ENCODE data around the gene RERE.
"Not testable (repeated sequence)": the region's sequence is repeated elsewhere in the genome, so short reads cannot be mapped to it uniquely, and the experiment has no call there.

The RERE gene

GRCh38 chr1:8382608-8383505, 434.6 kb downstream of the RERE start (continued):
- no peak for TF ChIP-seq ZNF214 (tag by site-specific recombination; IDR thresholded peaks at IDR 0.05; ENCODE audit: borderline replicate concordance)
- no peak for TF ChIP-seq ZNF221 (tag by site-specific recombination; IDR thresholded peaks at IDR 0.05; ENCODE audit: borderline replicate concordance)
- TF ChIP-seq PRDM2 (tag by site-specific recombination; IDR thresholded peaks at IDR 0.05; ENCODE audit: borderline replicate concordance) = no peak

GRCh38 chr1:8382051-8382505, 435.4 kb downstream of the RERE start:
- ChIA-PET CTCF (interaction anchor here (0.6 to 1.0 kb wide), 4 partner anchors 14 to 322 kb away, joined by 3 to 6 read pairs (median 4); no protein-coding TSS in a partner anchor), POLR2A (no interaction called here)
- H3K27ac ChIP-seq (ENCODE audit: extremely low read depth, low read depth, low read length) = no peak overlapping the region

GRCh38 chr1:8381618-8382017, 435.8 kb downstream of the RERE start:
- peaks cover 0 to 15% of the 10 kb centered on the region in 2 experiments; a peak in 1 of 3 replicates for H3K36me3 ChIP-seq (ENCODE audit: control insufficient read depth in 2 of 2, insufficient read depth in 1 of 2, low read length in 2 of 2)
- POLR2A ChIA-PET = no interaction called here
- H3K9me3 ChIP-seq (ENCODE audit: control insufficient read depth, insufficient read depth, low read depth, low read length) = no peaks in the 10 kb centered on the region
- H3K4me1 ChIP-seq (ENCODE audit: control insufficient read depth, insufficient read depth, low read length) = peaks cover 3% of the 10 kb centered on the region; the same call in 1 of the 2 replicates
- no peak overlapping the region for H3K27ac ChIP-seq (ENCODE audit: extremely low read depth, low read depth, low read length)
- TF ChIP-seq ZNF10 (tag by site-specific recombination; IDR thresholded peaks at IDR 0.05) = no peak
- TF ChIP-seq, protein P1, sequence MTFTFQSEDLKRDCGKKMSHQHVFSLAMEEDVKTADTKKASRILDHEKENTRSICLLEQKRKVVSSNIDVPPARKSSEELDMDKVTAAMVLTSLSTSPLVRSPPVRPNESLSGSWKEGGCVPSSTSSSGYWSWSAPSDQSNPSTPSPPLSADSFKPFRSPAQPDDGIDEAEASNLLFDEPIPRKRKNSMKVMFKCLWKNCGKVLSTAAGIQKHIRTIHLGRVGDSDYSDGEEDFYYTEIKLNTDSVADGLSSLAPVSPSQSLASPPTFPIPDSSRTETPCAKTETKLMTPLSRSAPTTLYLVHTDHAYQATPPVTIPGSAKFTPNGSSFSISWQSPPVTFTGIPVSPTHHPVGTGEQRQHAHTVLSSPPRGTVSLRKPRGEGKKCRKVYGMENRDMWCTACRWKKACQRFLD (tag by site-specific recombination; IDR thresholded peaks at IDR 0.05) = no peak
- no peak overlapping the region for H3K4me3 ChIP-seq (ENCODE audit: low read depth, low read length)
- CTCF ChIA-PET = interaction anchor here (0.6 to 1.0 kb wide), 5 partner anchors 10 to 322 kb away, joined by 3 to 6 read pairs (median 3); no protein-coding TSS in a partner anchor

More at GRCh38 chr1:8382051-8382505, 435.4 kb downstream of the RERE start:
- Histone ChIP-seq H3K9me3 (ENCODE audit: control insufficient read depth, insufficient read depth, low read depth, low read length) (no peaks in the 10 kb centered on the region), H3K4me3 (ENCODE audit: low read depth, low read length) (no peak overlapping the region), H3K4me1 (ENCODE audit: control insufficient read depth, insufficient read depth, low read length) (peaks cover 3% of the 10 kb centered on the region; the same call in 1 of the 2 replicates), H3K36me3 (ENCODE audit: control insufficient read depth in 2 of 2, insufficient read depth in 1 of 2, low read length in 2 of 2) (peaks cover 0 to 15% of the 10 kb centered on the region in 2 experiments; a peak in 1 of 3 replicates)
- TF ChIP-seq, protein P2, sequence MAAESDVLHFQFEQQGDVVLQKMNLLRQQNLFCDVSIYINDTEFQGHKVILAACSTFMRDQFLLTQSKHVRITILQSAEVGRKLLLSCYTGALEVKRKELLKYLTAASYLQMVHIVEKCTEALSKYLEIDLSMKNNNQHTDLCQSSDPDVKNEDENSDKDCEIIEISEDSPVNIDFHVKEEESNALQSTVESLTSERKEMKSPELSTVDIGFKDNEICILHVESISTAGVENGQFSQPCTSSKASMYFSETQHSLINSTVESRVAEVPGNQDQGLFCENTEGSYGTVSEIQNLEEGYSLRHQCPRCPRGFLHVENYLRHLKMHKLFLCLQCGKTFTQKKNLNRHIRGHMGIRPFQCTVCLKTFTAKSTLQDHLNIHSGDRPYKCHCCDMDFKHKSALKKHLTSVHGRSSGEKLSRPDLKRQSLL (tag by site-specific recombination; IDR thresholded peaks at IDR 0.05) = peak; percentile 43; the same call in 1 of the 2 replicates
- TF ChIP-seq ZNF600 (tag by site-specific recombination; IDR thresholded peaks at IDR 0.05) = 0 out of 2 replicates have a peak, but pooled peaks have one; percentile 22
- peak; percentile 49; the same call in 1 of the 2 replicates for TF ChIP-seq TRIM28 (IDR thresholded peaks at IDR 0.05; ENCODE audit: borderline replicate concordance, low read length)
- TF ChIP-seq ZNF398 (tag by site-specific recombination; IDR thresholded peaks at IDR 0.05) = no peak
- peak; percentile 56 for TF ChIP-seq ZIC2 (tag by site-specific recombination; IDR thresholded peaks at IDR 0.05)

GRCh38 chr1:8380310-8380709, 437.1 kb downstream of the RERE start:
- H3K4me1 ChIP-seq (ENCODE audit: control insufficient read depth, insufficient read depth, low read length); H3K4me3 ChIP-seq (ENCODE audit: low read depth, low read length); CTCF ChIA-PET; H3K27ac ChIP-seq (ENCODE audit: extremely low read depth, low read depth, low read length); H3K9me3 ChIP-seq (ENCODE audit: control insufficient read depth, insufficient read depth, low read depth, low read length): not testable (repeated sequence)
- H3K36me3 ChIP-seq (ENCODE audit: control insufficient read depth in 2 of 2, insufficient read depth in 1 of 2, low read length in 2 of 2) = peaks cover 0 to 15% of the 10 kb centered on the region in 2 experiments; a peak in 1 of 3 replicates
- POLR2A ChIA-PET = interaction anchor here (0.6 to 0.8 kb wide), 2 partner anchors 59 to 419 kb away, joined by 3 read pairs; partner anchors contain the start of gene PARK7

Data from HEK293 (cell line).